H1 (cell line): ENCODE results near the gene INKA2. TPM values are rescaled to one million over a fixed set of nuclear protein-coding genes. Genes with fewer than 3 reads are reported as not detected.

ENCODE experiments used
- CTCF ChIA-PET: fragments of 300-600 bp; sonication (Branson Sonifier 250); formaldehyde crosslinking; loops from one replicate; lab custom pipeline; 2021; ENCODE audit not compliant: partially characterized antibody; lab: Charles Lee
- POLR2A ChIA-PET: fragments of 300-600 bp; sonication (Branson Sonifier 250); formaldehyde crosslinking; loops from one replicate; lab custom pipeline; 2021; ENCODE audit warnings: inconsistent platforms; ENCODE audit not compliant: partially characterized antibody; lab: Charles Lee
- DNase-seq, 2 experiments: peaks; one replicate each; pipeline versions ENCODE4 v3.0.0 to v3.0.0-alpha.2; 2010 to 2022; ENCODE audit warnings: low spot score in 2 of 2, low read depth in 1 of 2, mixed read lengths in 1 of 2
- FAIRE-seq: peaks from 2 replicates; lab custom pipeline; 2011; peaks lifted over from hg19 to GRCh38; lab: Jason Lieb, UNC
- H2AFZ ChIP-seq: 2 replicates; pipeline ENCODE4 v1.8.1; 2012; ENCODE audit warnings: low read length, inconsistent platforms
- H2AK5ac ChIP-seq: 2 replicates; pipeline ENCODE4 v1.6.1; 2013; ENCODE audit warnings: low read depth, low read length
- H2BK120ac ChIP-seq: replicated peaks from 2 replicates; pipeline ENCODE3; 2013; ENCODE audit warnings: low read depth, low read length, inconsistent platforms
- H2BK12ac ChIP-seq: 2 replicates; pipeline ENCODE4 v1.6.1; 2013; ENCODE audit warnings: low read depth, low read length
- H2BK15ac ChIP-seq: 2 replicates; pipeline ENCODE4 v1.6.1; 2013; ENCODE audit warnings: low read length
- H2BK20ac ChIP-seq: 2 replicates; pipeline ENCODE4 v1.6.1; 2013; ENCODE audit warnings: low read length
- H2BK5ac ChIP-seq: 2 replicates; pipeline ENCODE4 v1.6.1; 2013; ENCODE audit warnings: low read depth, low read length
- H3K14ac ChIP-seq: 2 replicates; pipeline ENCODE4 v1.6.1; 2013; ENCODE audit warnings: inconsistent platforms; ENCODE audit not compliant: insufficient read length
- H3K18ac ChIP-seq: 2 replicates; pipeline ENCODE4 v1.6.1; 2013; ENCODE audit warnings: low read length; ENCODE audit errors: extremely low read depth
- H3K23ac ChIP-seq: 2 replicates; pipeline ENCODE4 v1.6.1; 2013; ENCODE audit warnings: inconsistent platforms; ENCODE audit not compliant: insufficient read length
- H3K23me2 ChIP-seq: 2 replicates; pipeline ENCODE4 v1.6.1; 2013; ENCODE audit warnings: low read depth, low read length
- H3K27ac ChIP-seq: 2 replicates; pipeline ENCODE4 v1.6.1; 2011; ENCODE audit warnings: low read depth, low read length, inconsistent platforms
- H3K27me3 ChIP-seq, 4 experiments: replicated peaks in 1 of 4; 1 replicate in 1 of 4; 2 replicates in 3 of 4; pipeline versions ENCODE4 v1.6.1 to v1.8.1; 2011 to 2013; ENCODE audit warnings: low read length in 3 of 4, mild to moderate bottlenecking in 3 of 4, inconsistent platforms in 2 of 4, mixed read lengths in 2 of 4, moderate library complexity in 1 of 4; ENCODE audit not compliant: control insufficient read depth in 3 of 4, insufficient read depth in 3 of 4; ENCODE audit errors: extremely low read depth in 1 of 4
- H3K36me3 ChIP-seq, 4 experiments: 2 replicates each; pipeline versions ENCODE4 v1.6.1 to v1.8.1; 2011 to 2013; ENCODE audit warnings: mild to moderate bottlenecking in 4 of 4, low read length in 3 of 4, moderate library complexity in 2 of 4, control low read depth in 1 of 4, inconsistent platforms in 1 of 4; ENCODE audit not compliant: insufficient read depth in 4 of 4, control insufficient read depth in 2 of 4
- H3K4ac ChIP-seq: replicated peaks from 2 replicates; pipeline ENCODE3; 2013; ENCODE audit warnings: low read length, low read depth, mixed read lengths, inconsistent platforms; ENCODE audit not compliant: insufficient read length
- H3K4me1 ChIP-seq, 4 experiments: replicated peaks in 1 of 4; 1 replicate in 1 of 4; 2 replicates in 3 of 4; pipeline versions ENCODE4 v1.6.1 to v1.8.1; 2011 to 2013; ENCODE audit warnings: low read length in 3 of 4, inconsistent platforms in 2 of 4, mixed read lengths in 1 of 4; ENCODE audit not compliant: insufficient read depth in 4 of 4, control insufficient read depth in 3 of 4
- H3K4me2 ChIP-seq, 2 experiments: 2 replicates each; pipeline versions ENCODE4 v1.6.1 to v1.8.1; 2011 to 2013; ENCODE audit warnings: low read depth in 2 of 2, low read length in 2 of 2, control low read depth in 1 of 2, inconsistent platforms in 1 of 2, mild to moderate bottlenecking in 1 of 2; ENCODE audit not compliant: insufficient read depth in 1 of 2
- H3K4me3 ChIP-seq, 4 experiments: fragments of 200-600, 300-600 bp in 1 of 4; sonication (generic), shearing (Covaris generic), sonication (Bioruptor Twin) in 1 of 4; 2 replicates each; pipeline versions ENCODE4 v1.5.1 to v1.8.1; 2011 to 2016; ENCODE audit warnings: low read length in 4 of 4, low read depth in 3 of 4, control low read depth in 2 of 4, inconsistent platforms in 2 of 4, mild to moderate bottlenecking in 2 of 4, mixed read lengths in 1 of 4, moderate library complexity in 1 of 4; ENCODE audit not compliant: insufficient read depth in 2 of 4; ENCODE audit errors: extremely low read depth in 1 of 4
- H3K56ac ChIP-seq: replicated peaks from 2 replicates; pipeline ENCODE3; 2013; ENCODE audit warnings: low read depth, mild to moderate bottlenecking, mixed read lengths, low read length, inconsistent platforms; ENCODE audit not compliant: insufficient read length
- H3K79me1 ChIP-seq: 2 replicates; pipeline ENCODE4 v1.6.1; 2013; ENCODE audit warnings: low read depth, low read length, control low read depth
- H3K79me2 ChIP-seq, 2 experiments: 2 replicates each; pipeline versions ENCODE4 v1.6.1 to v1.8.1; 2012 to 2013; ENCODE audit warnings: low read length in 2 of 2, mild to moderate bottlenecking in 2 of 2, inconsistent platforms in 1 of 2; ENCODE audit not compliant: insufficient read depth in 2 of 2, control insufficient read depth in 1 of 2
- H3K9ac ChIP-seq, 4 experiments: replicated peaks in 1 of 4; 1 replicate in 1 of 4; 2 replicates in 3 of 4; pipeline versions ENCODE4 v1.6.1 to v1.8.1; 2011 to 2013; ENCODE audit warnings: low read depth in 3 of 4, low read length in 3 of 4, control low read depth in 2 of 4, mild to moderate bottlenecking in 2 of 4, moderate library complexity in 2 of 4, inconsistent platforms in 1 of 4; ENCODE audit errors: extremely low read depth in 1 of 4
- H3K9me3 ChIP-seq, 2 experiments: 2 replicates each; pipeline versions ENCODE4 v1.6.1 to v1.8.1; 2012 to 2013; ENCODE audit warnings: mild to moderate bottlenecking in 2 of 2, moderate library complexity in 2 of 2, control low read depth in 1 of 2, inconsistent platforms in 1 of 2, low read depth in 1 of 2, low read length in 1 of 2, mixed read lengths in 1 of 2; ENCODE audit not compliant: insufficient read depth in 2 of 2
- H4K20me1 ChIP-seq, 2 experiments: replicated peaks in 1 of 2; 2 replicates each; pipeline versions ENCODE3 to v1.8.1; 2011 to 2013; ENCODE audit warnings: inconsistent platforms in 2 of 2, low read length in 2 of 2, mild to moderate bottlenecking in 1 of 2; ENCODE audit not compliant: insufficient read depth in 2 of 2, control insufficient read depth in 1 of 2
- H4K5ac ChIP-seq: 2 replicates; pipeline ENCODE4 v1.6.1; 2013; ENCODE audit warnings: low read length, low read depth, mixed read lengths, inconsistent platforms; ENCODE audit not compliant: insufficient read length
- H4K8ac ChIP-seq: 2 replicates; pipeline ENCODE4 v1.8.0; 2013; ENCODE audit warnings: mild to moderate bottlenecking, moderate library complexity, low read length, inconsistent platforms; ENCODE audit not compliant: insufficient read depth; ENCODE audit errors: extremely low read depth
- H4K91ac ChIP-seq: replicated peaks from 2 replicates; pipeline ENCODE3; 2013; ENCODE audit warnings: low read length, mixed read lengths, inconsistent platforms; ENCODE audit not compliant: insufficient read length
- CBX8 ChIP-seq: fragments of 300-800, 300-1000 bp; sonication (generic); IDR thresholded peaks from 2 replicates; pipeline ENCODE4 v1.7.1; 2016; ENCODE audit warnings: low read depth, low read length, borderline replicate concordance
- EGR1 ChIP-seq: IDR thresholded peaks from 2 replicates; pipeline ENCODE4 v1.6.1; 2011; ENCODE audit warnings: low read depth, low read length, borderline replicate concordance
- GABPA ChIP-seq: IDR thresholded peaks from 2 replicates; pipeline ENCODE4 v1.6.1; 2011; ENCODE audit warnings: mild to moderate bottlenecking, low read length, moderate library complexity, borderline replicate concordance; ENCODE audit not compliant: insufficient read depth
- HDAC2 ChIP-seq, 2 experiments: fragments of 300-600 bp in 1 of 2; sonication (generic) in 1 of 2; IDR thresholded peaks; 2 replicates each; pipeline ENCODE4 v1.6.1; 2011 to 2012; ENCODE audit warnings: low read depth in 2 of 2, low read length in 2 of 2, mild to moderate bottlenecking in 2 of 2, moderate library complexity in 2 of 2, borderline replicate concordance in 1 of 2, inconsistent platforms in 1 of 2
- HDAC6 ChIP-seq: IDR thresholded peaks from one replicate; pipeline ENCODE4 v1.7.1; 2012; ENCODE audit warnings: low read depth, mild to moderate bottlenecking, inconsistent platforms, low read length, moderate library complexity
- NANOG ChIP-seq: IDR thresholded peaks from 2 replicates; pipeline ENCODE4 v1.6.1; 2011; ENCODE audit warnings: low read length, low read depth, mild to moderate bottlenecking, inconsistent platforms; ENCODE audit not compliant: insufficient read depth, poor library complexity, severe bottlenecking
- POLR2A ChIP-seq, 2 experiments: IDR thresholded peaks; 1 replicate in 1 of 2; 2 replicates in 1 of 2; pipeline ENCODE4 v1.6.1; 2011; ENCODE audit warnings: low read depth in 2 of 2, low read length in 2 of 2, mild to moderate bottlenecking in 2 of 2; ENCODE audit errors: control extremely low read depth in 1 of 2
- POLR2AphosphoS5 ChIP-seq: IDR thresholded peaks from 2 replicates; pipeline ENCODE4 v1.6.1; 2011; ENCODE audit warnings: low read depth, low read length
- RNF2 ChIP-seq: fragments of 200-900, 300-1000 bp; sonication (generic); IDR thresholded peaks from 2 replicates; pipeline ENCODE4 v1.7.1; 2016; ENCODE audit warnings: borderline replicate concordance, low read depth, mild to moderate bottlenecking, antibody characterized with exemption, low read length; ENCODE audit not compliant: poor library complexity, severe bottlenecking; ENCODE audit errors: missing control alignments
- SP1 ChIP-seq: IDR thresholded peaks from 2 replicates; pipeline ENCODE4 v1.6.1; 2011; ENCODE audit warnings: low read depth, low read length
- TEAD4 ChIP-seq: IDR thresholded peaks from 2 replicates; pipeline ENCODE4 v1.6.1; 2012; ENCODE audit warnings: low read depth, low read length, inconsistent platforms, mixed read lengths
- ZNF274 ChIP-seq: IDR thresholded peaks from 2 replicates; pipeline ENCODE4 v1.7.0; 2012; ENCODE audit warnings: low read length, borderline replicate concordance; ENCODE audit errors: extremely low read depth
- WGBS, 2 experiments: shearing (Covaris generic) in 1 of 2; methylation state at CpG; one replicate each; pipeline versions ENCODE4 v1.1.6 to v1.1.7; 2013 to 2015; ENCODE audit warnings: low lambda C conversion rate in 2 of 2, mixed read lengths in 2 of 2, inconsistent platforms in 1 of 2, low coverage in 1 of 2, missing lambda C conversion rate in 1 of 2; ENCODE audit not compliant: insufficient replicate concordance in 2 of 2, insufficient coverage in 1 of 2, insufficient read length in 1 of 2; ENCODE audit errors: extremely low coverage in 1 of 2, missing lambda C conversion rate in 1 of 2; 5-methylcytosine and 5-hydroxymethylcytosine counted together
- polyA plus RNA-seq, 7 experiments: library from polyadenylated mRNA; depleted of rRNA in 3 of 7; stranded (reverse) in 5 of 7; unstranded in 2 of 7; fragments of >200 nt in 5 of 7; fragments of 200-250 nt in 2 of 7; gene quantifications; 1 replicate in 5 of 7; 2 replicates in 1 of 7; 4 replicates in 1 of 7; pipeline versions ENCODE4 v1.2.1 to v1.2.3, GENCODE V29; 2011 to 2013; ENCODE audit warnings: missing spikeins in 2 of 7, mixed read lengths in 2 of 7
- total RNA-seq: library from RNA; stranded (reverse); fragmentation: NEBNext Ultra II Directional; extraction: Animal tissue kit (Norgen Biotek cat#: 25700); gene quantifications from 2 replicates; pipeline ENCODE4 v1.2.1, GENCODE V29; 2021

Gene INKA2
- total and polyA plus RNA-seq, 2 of the 8 experiments (the other 6 are each of a cell fraction or from before 2014, with no cell fraction given), result 4.2 to 11.5 TPM

DNA sequence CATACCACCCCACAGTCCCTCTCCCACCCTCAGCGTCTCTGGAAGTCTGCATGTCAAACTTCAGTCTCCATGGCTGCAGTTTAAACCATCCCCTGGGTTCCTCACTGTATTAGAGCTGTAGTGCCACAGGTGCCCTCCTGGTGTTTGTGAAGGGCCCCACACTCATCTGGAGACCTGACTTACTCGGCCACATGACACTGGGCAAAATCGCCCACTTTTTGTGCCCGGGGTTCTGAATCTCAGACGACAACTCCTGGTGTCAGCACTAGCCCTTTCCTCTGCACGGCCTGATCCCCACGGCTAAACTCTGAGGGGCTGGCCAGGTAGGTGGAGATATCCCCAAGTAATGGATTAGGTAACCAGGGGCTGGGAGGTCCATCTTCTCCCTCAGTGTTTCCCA, 6.5 kb downstream of the INKA2 start:
- FAIRE-seq (no peak), DNase-seq (peak in 1 of 2 experiments; percentile 20)
- H3K23me2 ChIP-seq, result peaks cover 2% of the 10 kb centered on the region; the same call in 1 of the 2 replicates
- 97% methylated on average over 7 of the region's 7 CpGs; no CpG with 5 or more reads in 1 of the 2 experiments for WGBS, 2 experiments
- H3K4me3 ChIP-seq, result no peak overlapping the region
- no peak overlapping the region for H3K4ac ChIP-seq
- H2AK5ac ChIP-seq, result no peak overlapping the region
- CTCF ChIA-PET, result interaction anchor here (40.4 to 42.0 kb wide), 2 partner anchors 3 to 12 kb away, joined by 1070 read pairs; partner anchors contain the start of genes DDX20 and INKA2
- H3K56ac ChIP-seq, result no peak overlapping the region
- no peak overlapping the region for H3K18ac ChIP-seq
- TF ChIP-seq POLR2A (IDR thresholded peaks at IDR 0.05; ENCODE audit: control extremely low read depth in 1 of 2, low read depth in 2 of 2, low read length in 2 of 2) (no peak), HDAC6 (no peak), ZNF274 (no peak), GABPA (no peak), NANOG (no peak), POLR2AphosphoS5 (no peak), CBX8 (no peak), RNF2 (no peak), HDAC2 (IDR thresholded peaks at IDR 0.05; ENCODE audit: borderline replicate concordance in 1 of 2, low read depth in 2 of 2, low read length in 2 of 2) (no peak), SP1 (no peak), TEAD4 (no peak), EGR1 (no peak)
- no peak overlapping the region for H2BK5ac ChIP-seq
- H2BK15ac ChIP-seq, result no peak overlapping the region
- H4K91ac ChIP-seq, result no peak overlapping the region
- no peak overlapping the region for H2BK12ac ChIP-seq
- no peak overlapping the region for H4K5ac ChIP-seq
- H4K20me1 ChIP-seq, result peaks cover 3 to 9% of the 10 kb centered on the region in 2 experiments
- H3K4me2 ChIP-seq, result no peak overlapping the region
- POLR2A ChIA-PET, result interaction anchor here (0.8 to 19.0 kb wide), 3 partner anchors 11 to 224 kb away, joined by 3 to 343 read pairs (median 3); no protein-coding TSS in a partner anchor
- H2BK120ac ChIP-seq, result no peak overlapping the region
- H2AFZ ChIP-seq, result no peak overlapping the region
- peaks cover 17% of the 10 kb centered on the region for H3K79me1 ChIP-seq
- no peaks in the 10 kb centered on the region; a peak in 1 of 7 replicates for H3K27me3 ChIP-seq
- 0 out of 2 replicates have a peak overlapping the region, but pooled peaks have one; percentile 37 for H4K8ac ChIP-seq
- H2BK20ac ChIP-seq, result no peak overlapping the region
- H3K14ac ChIP-seq, result no peak overlapping the region
- H3K4me1 ChIP-seq, result peaks cover 17 to 34% (median 25%) of the 10 kb centered on the region in 4 experiments
- peaks cover 0 to 3% (median 1%) of the 10 kb centered on the region in 4 experiments; a peak in 3 of 8 replicates for H3K36me3 ChIP-seq
- H3K23ac ChIP-seq, result no peak overlapping the region
- no peak overlapping the region for H3K27ac ChIP-seq
- H3K79me2 ChIP-seq, result peaks cover 0 to 59% of the 10 kb centered on the region in 2 experiments; a peak in 3 of 4 replicates
- no peaks in the 10 kb centered on the region for H3K9me3 ChIP-seq
- no peak overlapping the region for H3K9ac ChIP-seq
